Anterior cingulate cortex (tissue), 58 donors: Measurements from ENCODE around the gene TNS1.

ENCODE experiments used
- DNase-seq, 58 donors: peaks; one replicate each; lab custom pipeline; 2025; lab: John Stamatoyannopoulos, UW

Gene TNS1

DNA sequence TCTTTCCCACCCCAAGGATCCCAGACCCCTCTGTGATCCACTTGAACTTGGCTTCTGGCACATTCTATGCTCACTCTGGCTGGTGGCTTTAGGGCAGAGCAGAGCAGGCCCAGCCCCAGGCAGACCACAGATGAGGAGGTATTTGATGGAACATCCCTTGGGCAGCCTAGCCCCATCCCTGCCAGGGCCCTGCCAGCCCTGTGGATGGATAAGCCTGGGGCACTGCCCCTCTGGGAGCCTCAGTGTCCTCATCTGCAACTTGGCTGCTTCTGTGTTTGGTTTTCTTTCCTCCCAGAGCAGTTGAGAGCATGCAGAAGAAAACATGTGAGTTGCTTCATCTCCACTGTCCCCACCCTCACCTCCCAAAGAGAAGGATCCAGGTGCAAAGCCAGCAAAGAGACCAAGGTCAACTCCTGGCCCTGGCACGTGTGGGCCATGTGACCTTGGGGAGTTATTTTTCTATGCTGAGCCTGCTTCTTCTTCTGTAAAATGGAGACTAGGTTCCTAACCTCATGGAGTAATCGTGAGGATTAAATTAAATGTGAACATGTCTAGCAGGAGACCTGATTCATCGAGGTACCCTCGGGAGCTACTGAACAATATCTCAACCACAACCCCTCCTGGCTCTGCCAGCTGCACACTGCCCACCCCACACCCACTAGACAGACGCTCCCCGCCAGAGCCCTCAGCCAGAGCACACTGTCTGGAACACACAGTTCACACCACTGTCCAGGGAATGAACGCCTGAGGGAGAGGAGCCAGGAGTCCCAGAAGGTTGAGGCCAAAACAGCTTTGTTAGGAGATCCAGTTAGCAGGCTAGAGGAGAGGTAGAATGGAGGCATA lies 14.6 kb upstream of the TNS1 start:
- peak in 5 of 58 donors; percentile 16 to 48 (median 31) for DNase-seq

DNA sequence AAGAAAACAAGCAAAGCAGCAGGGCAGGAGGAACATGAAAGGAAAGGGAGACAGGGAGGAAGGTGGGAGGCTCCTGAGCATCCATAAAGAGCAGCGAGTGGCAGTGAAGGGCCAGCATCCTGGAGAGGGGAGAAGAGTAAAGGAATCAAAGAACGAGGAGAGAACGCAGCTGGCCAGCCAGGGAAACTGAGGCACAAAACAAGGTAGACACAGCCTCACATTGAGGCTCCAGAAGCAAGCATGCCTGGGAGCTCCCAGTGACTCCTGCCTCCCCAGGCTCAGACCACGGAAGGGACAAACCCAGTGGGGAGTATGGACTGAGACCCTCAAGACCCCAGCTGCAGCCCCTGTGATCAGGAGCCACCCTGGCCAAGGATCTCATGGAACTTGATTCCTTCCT lies 14.0 kb upstream of the TNS1 start:
- DNase-seq = no peak

DNA sequence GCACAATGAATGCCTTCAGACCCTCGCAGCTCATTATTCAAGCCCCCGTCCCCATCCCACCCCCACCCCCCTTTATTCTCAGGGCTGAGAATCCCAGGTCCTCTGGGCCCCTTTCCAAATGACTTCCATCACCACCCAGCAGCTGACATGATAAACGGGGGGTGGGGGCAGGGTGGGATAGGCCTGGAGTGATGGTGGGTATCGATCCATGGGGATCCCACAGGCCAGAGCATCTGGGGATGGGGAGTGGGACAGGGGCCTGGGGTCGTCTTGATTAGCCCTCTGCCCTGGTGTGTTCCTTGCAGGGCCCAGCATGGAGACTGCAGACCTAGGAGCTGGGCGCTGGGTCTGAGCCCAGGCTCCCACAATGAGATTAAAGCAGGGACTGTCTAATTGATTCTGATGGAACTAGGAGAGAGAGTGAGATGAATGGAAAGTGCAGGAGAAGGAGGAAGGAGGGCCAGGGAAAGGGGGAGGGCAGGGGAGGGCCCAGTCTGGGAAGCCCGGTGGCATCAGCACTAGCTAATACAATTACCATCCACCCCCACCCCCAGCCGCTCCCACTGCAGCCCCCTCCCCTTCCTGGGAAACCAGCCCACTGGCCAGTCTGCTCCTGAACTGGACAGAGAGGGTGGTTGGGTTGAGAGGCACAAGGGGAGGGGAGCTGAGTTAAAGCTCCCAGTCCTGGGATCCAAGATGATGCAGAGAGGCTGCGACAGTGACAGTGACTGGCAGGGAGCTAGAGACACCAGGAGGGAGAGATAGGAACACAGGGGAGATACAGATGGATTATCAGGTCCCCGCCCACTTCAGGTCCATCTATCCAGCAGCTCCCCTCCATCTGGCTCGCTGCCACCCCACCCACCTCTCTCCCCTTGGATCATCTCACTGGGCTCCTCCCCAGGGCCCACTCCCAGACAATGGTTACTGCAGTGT lies 13.1 kb upstream of the TNS1 start:
- peak in 40 of 58 donors; percentile 8 to 78 (median 42) for DNase-seq

DNA sequence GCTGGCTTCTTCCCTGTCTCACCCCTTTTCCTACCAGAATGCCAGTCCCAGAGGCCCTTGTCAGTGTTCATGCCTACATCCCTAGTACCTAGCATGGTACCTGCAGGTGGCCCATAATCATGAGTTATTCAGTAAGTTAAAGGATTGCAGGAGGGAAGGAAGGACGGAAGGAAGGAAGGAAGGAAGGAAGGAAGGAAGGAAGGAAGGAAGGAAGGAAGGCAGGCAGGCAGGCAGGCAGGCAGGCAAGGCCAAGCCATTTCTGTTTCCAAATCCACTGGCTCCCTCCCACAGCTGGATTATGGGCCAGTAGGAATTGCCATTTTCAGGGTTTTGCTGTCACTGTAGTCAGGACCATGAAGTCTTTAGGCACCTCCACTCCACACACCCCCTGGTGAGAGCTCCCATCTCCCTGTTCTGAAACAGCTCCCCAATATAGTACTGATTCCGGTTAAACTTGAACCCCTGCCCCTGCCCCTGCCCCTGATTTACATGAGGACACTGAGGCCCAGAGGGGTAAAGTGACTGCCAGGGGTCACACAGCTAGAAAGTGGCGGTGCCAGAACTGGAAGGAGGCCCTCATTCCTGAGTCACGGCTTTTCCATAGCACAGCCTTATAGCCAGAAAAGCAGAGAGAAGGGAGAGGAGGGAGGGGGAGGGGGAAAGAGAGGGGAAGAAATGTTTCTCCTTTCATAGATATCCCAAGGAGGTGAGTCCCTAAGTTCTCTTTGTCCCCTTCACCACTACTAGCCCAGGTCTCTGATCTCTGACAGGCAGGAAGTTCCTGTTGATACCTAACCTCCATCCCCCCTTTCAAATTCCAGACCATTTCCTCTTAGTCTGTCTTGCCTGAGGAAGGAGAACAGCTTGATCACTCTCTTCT lies 12.2 kb upstream of the TNS1 start:
- no peak for DNase-seq

DNA sequence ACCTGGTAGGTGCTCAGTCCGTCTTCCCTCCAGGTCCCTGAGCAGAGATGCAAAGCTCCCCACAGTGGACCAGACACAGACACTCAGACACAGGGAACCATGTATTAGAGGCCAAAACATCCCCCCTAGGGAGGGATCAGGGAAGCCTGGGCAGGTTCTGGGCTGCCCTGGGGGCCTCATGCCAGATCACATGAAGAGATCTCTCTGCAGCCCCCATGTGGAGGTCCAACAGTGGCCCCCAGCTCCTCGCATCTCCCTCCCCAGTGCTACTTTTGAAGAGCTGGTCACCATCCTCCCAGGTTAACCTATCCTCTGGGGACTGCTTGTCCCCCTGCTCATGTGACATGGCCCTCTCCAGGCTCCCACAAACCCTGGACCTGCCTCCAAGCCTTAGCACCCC lies 10.5 kb upstream of the TNS1 start:
- no peak for DNase-seq

DNA sequence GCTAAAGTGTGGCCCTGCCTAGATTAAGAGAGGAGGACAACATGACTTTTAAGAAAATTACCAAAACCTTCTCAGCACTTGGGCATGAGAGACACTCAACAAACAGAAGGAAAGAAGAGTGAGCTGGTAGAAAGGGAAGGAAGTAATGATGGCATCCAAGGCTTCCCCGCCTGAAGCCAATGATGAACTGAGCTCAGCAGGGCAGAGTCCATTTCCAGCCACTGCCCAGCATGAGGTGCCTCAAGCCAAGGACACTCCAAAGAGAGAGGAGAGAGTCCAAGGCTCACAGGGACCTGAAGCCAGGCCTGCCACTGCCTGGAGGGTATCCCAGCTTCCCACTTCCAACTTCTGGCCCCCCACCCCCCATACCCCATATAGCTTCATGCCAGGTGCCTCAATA lies 9.5 kb upstream of the TNS1 start:
- no peak for DNase-seq

DNA sequence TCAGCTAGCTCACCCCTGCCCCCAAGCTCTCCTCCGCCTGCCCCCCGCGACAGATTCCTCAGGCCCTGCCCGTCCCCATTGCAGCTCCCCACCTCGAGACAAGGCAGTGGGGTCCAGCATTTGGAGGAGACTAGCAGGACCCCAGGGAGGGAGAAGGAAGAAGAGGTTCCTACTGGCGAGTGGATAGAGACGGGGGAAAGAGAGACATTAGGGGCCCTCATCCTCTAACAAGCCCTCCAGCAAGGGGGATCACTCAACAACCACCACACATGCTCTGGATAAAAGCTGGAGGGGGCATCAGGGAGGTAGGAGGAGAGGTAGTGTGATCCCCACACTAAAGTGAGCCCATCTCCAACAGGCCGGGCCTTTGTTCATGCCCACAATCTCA lies 8.9 kb upstream of the TNS1 start:
- DNase-seq = no peak

DNA sequence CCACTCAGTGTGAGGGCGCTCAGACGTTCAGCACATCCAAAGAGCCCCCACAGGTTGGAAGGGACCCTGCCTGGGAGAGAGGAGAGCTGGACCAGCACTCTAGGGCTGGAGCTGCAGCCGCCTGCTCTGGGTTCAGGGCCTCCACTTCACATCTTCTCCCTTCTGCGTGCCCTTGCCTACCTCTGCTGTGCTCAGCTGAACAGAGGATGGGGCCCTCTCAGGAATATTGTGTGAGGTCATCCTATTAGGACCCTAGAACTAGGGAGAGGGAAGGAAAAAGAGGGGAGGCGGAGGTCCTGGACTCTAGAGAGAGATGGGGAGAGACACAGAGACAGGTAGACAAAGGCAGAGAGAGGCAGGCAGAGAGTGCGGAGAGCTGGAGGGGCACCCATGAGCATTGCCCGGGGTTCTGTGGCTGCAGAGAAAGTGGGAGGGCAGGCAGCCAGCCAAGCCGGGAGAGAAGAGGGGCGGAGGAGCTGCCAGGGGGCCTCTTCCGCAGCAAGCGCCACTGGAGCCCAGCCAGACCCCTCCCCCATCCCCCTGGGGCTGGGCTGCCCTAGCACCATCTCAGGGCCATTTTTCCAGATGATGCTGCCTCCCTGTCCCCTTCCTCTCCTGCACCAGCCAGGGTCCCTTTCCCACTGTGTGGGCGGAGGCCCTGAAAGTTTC lies 8.3 kb upstream of the TNS1 start:
- DNase-seq = peak in 2 of 58 donors; percentile 18 to 19

DNA sequence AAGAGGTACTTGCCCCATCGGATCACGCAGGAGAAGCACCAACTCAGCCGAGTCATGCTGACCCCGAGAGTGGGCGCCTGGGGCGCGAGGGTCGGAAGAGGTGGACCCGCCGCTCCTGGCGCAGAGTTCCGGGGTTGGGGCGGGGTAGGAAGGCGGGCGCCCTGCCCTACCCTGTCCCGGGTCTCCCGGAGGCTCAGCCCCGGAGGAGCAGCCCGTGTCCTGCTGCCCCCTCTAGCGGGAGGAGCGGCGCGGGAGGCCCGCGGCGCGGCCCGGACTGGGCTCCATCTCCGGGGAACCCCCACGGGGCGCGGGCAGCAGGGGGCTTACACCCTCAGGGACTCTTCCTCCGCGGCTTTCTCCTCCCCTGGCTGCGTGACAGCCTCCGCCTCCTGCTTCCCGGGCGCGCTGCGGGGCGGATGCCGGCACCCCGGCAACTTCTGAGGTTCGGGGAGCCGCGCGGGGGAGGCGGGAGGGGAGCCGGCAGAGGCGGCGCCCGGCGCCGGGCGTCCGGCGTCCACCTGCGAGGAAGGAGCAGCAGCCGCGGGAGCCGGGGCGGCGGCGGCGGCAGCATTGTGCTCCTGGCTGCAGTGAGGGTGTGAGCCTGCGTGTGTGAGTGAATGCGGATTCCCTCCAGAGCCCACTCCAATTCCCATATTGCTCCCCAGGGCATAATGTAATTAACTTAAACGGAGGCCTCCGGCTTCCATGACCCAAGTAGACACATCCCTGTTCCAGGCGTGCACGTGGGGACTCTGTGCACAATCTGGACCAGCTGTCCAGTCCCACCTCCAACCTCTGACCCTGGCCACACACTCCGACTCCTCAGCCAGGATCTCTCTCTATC lies 7.6 kb upstream of the TNS1 start:
- DNase-seq = peak in 18 of 58 donors; percentile 2 to 51 (median 23)

DNA sequence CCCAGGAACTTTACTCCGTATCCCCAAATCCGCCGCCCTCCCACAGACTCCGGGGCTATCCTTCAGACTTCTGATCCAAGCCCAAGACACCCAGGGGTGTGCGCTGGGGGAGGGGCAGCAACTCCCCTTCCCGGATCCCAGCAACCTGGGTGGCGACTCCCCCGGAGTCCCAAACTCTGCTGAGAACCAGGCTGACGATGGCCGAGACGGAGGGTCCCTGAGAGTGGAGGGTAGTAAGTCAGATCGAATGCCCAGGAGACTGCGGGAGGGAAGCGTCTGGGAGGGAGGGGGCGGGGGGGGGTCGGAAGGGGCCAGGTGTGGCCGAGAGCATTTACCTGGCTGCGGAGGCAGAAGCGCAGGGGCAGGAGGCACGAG lies 7.0 kb upstream of the TNS1 start:
- no peak for DNase-seq

DNA sequence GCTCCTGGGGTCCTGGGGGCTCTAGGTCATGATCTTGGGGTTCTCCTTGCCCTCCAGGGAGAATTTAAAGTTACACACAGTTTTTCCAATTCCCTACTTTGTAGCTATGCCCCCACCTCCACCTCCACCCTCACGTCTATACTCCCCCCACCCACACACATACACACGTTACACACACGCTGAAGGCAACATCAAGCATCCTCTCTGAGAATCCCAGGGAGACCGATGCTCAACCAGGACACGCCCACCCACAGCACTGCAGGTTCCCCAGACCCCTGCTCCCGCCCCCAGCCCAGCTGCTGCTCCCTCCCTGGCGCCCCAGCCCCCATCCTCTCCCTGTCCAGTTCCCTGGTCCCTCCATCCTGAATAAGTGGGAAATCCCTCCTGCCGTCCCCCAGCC lies 6.4 kb upstream of the TNS1 start:
- no peak for DNase-seq

DNA sequence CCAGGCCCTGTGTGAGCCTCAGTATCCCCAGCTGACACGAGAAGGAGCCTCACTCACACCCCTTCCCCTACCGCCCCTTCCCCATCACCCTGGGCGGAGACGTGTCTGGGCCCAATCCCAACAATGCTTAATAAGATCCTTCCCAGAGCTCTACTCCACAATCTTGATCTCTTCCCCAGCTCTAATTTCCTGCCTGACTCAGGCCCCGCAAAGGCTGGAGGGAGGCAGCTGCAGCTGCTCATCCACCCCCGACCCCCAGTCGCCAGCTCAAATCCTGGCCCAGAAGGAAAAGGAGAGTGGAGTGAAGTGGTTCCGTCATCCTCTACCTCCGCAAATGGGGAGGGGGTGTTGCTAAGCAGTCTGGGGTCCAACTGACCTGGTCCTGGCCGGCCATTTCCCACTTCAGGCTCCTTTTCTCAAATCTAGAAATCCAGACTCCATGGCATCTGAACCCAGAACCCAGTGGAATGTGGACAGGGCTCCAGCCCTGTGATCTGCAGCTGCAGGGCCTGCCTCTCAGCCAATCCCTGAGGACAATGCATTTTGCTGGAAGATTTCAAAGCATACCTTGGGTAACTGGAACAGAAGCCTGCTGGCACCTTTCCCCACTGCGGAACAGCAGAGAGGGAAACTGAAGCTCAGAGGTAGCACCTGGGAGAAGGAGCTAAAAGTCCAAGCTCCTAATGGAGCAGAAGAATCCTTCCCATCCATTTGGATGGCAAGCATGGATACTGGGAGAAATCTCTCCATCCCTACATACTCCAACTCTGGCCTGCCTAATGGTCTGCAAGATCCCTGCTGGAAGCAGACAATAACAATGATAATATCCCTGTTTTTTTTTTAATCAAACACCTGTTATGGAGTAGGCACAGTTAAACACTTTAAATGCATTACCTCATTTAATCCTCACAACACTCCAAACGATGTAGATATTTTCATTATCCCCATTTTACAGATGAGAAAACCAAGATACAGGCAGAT lies 5.6 kb upstream of the TNS1 start:
- DNase-seq = no peak

DNA sequence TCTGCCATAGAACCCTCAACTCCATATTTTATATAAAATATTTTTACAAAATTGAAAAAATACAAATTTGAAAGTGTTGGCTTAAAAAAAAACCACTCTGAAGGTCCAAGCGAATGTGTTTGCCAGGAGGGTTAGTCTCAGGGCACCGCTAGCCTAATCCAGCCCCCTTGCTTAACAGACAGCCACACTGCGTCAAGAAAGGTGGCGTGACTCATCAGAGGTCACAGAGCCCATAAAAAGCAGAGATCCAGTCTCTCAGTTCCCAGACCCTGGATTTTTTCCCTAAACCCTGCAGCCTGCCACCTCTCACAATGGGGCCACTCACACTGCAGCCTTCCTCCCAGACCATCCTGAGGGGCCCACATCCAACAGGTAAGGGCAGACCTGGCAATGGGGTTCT lies 3.9 kb upstream of the TNS1 start:
- DNase-seq = no peak

DNA sequence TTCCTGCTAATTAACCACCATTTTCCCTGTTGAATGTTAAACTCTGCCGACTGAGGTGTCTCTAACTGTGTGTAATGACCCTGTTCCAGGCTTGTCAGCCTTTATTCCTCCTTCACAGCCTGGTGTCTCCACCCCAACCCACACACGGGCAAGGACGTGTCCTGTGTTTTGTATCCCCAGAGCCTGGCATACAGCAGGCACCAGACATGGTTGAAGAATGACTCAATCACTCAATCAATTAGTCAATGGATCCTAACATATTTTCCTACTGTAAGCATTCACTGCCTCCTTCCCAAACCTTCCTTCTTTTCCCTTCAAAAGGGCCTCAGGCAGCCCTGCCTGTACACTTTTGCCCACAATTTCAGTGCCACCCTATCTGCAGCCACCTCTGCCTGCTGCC lies 2.7 kb upstream of the TNS1 start:
- no peak for DNase-seq

DNA sequence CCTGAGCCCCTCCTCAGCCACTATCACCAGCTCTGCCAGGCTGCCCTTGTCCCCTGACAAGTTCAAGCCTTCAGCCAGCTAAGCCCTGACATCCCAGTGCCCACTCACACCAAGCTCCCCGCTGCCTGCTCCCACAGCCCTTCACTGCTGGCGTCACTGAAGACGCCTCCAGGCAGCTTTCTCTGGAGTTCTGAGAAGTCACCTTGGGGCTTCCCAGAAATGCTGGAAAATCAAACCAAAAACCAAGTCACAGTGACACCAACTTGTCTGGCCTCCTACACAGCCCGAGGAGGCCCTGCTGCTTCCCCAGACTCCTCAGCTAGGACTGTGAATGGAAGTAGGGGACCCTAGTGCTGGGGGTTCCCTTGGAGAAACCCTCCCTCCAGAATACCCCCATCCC lies 2.2 kb upstream of the TNS1 start:
- no peak for DNase-seq

DNA sequence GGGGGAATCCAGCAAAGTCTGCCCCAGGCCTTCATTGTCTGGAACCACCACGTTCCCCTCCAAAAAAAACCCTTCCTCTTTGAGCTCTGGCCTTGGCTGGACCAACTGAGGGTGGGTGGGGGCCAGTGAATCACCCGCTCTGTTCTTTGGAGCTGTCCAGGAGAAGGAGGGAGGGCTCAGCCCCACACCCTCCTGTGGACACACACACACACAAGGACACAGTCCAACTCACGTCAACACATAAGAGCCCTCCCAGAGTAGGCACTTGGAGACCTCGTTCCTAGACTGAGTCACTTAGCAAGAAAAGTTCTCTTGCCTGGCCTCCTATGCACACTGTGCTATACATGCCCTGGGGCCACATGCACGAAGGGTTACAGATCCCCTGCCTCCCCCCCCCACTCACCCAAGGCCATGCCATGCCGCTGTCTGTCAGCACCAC lies 1.2 kb upstream of the TNS1 start:
- DNase-seq = peak in 12 of 58 donors; percentile 17 to 62 (median 24)

DNA sequence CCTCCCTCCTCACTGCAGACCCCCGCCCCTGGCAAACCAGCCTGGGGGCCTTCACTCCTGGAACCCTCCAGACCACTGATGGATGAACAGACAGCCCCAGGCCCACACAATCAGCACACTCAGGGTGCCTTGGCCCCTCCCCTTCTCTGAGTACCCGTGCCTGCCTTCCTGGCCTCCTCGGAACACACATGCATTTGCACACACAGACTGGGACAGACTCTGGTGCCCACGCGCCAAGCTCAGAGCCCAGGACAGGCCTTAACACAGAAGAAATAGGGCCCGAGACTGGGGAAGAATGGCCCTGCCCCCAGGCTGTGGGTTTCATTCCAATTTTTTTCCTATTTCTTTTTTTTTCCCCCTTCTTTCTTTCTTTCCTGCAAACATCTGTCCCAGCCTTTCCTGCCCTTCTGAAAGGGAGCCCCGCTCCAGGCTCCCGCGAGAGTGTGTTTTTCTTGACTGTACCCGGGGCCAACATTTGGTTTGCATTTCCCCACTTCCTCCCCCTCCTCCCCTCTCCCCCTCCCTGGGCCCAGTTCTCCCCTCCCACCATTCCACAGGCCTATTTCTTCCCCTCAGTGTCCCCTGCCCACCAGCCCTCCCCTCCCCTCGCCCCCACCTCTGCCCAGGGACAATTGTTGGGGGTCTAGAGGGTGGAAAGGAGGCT lies 618 bp upstream of the TNS1 start:
- DNase-seq = peak in 2 of 58 donors; percentile 10 to 62
